IMR-90 (cell line): ENCODE results near the gene FTCDNL1. TPM values are rescaled to one million over a fixed set of nuclear protein-coding genes. Genes with fewer than 3 reads are reported as not detected.

ENCODE experiments used
- ATAC-seq: fragments of 200-7000 bp; cut with Tn5 transposase; 2 replicates; pipeline ENCODE4 v1.9.1; 2020; ENCODE audit warnings: low read depth, mild to moderate bottlenecking, moderate library complexity
- BruUV-seq: library from RNA; stranded (reverse); fragments of 400-500 nt; replicated peaks from 2 replicates; lab custom pipeline; 2021; lab: Mats Ljungman, UMichigan
- CTCF ChIA-PET: fragments of 300-600 bp; formaldehyde crosslinking; extraction: SDS; loops from one replicate; lab custom pipeline; 2021; ENCODE audit warnings: antibody characterized with exemption; lab: Yijun Ruan, JAX
- POLR2A ChIA-PET: fragments of 300-600 bp; sonication (Branson Sonifier 250); formaldehyde crosslinking; loops from one replicate; lab custom pipeline; 2022; ENCODE audit warnings: antibody characterized with exemption; ENCODE audit not compliant: unreplicated experiment; lab: Charles Lee
- DNase-seq: peaks from one replicate; pipeline ENCODE4 v3.0.0; 2013
- H2AFZ ChIP-seq: replicated peaks from 2 replicates; pipeline ENCODE3; 2013; ENCODE audit warnings: low read length, mild to moderate bottlenecking; ENCODE audit not compliant: poor library complexity
- H2AK5ac ChIP-seq: 2 replicates; pipeline ENCODE4 v1.6.1; 2013; ENCODE audit warnings: low read depth, low read length, inconsistent platforms
- H2AK9ac ChIP-seq: replicated peaks from 2 replicates; pipeline ENCODE3; 2013; ENCODE audit warnings: mild to moderate bottlenecking, low read depth, low read length, moderate library complexity; ENCODE audit not compliant: poor library complexity
- H2BK120ac ChIP-seq: 2 replicates; pipeline ENCODE4 v1.6.1; 2013; ENCODE audit warnings: low read depth, low read length, inconsistent platforms
- H2BK15ac ChIP-seq: 3 replicates; pipeline ENCODE4 v1.6.1; 2013; ENCODE audit warnings: low read depth, low read length, inconsistent platforms
- H2BK20ac ChIP-seq: 2 replicates; pipeline ENCODE4 v1.6.1; 2013; ENCODE audit warnings: low read depth, mild to moderate bottlenecking, inconsistent platforms, low read length, moderate library complexity
- H2BK5ac ChIP-seq: 2 replicates; pipeline ENCODE4 v1.6.1; 2013; ENCODE audit warnings: mild to moderate bottlenecking, low read depth, low read length, inconsistent platforms; ENCODE audit not compliant: poor library complexity, severe bottlenecking
- H3K14ac ChIP-seq: replicated peaks from 2 replicates; pipeline ENCODE4 v1.6.1; 2013; ENCODE audit warnings: low read depth, low read length, inconsistent platforms
- H3K18ac ChIP-seq: 2 replicates; pipeline ENCODE4 v1.6.1; 2013; ENCODE audit warnings: low read depth, low read length, control low read depth
- H3K23ac ChIP-seq: 2 replicates; pipeline ENCODE4 v1.6.1; 2013; ENCODE audit warnings: low read depth, low read length, inconsistent platforms
- H3K27ac ChIP-seq: 2 replicates; pipeline ENCODE4 v1.5.1; 2013; ENCODE audit warnings: mild to moderate bottlenecking, control low read depth, low read length; ENCODE audit not compliant: insufficient read depth
- H3K27me3 ChIP-seq: 2 replicates; pipeline ENCODE4 v1.6.1; 2013; ENCODE audit warnings: low read length; ENCODE audit not compliant: control insufficient read depth, insufficient read depth
- H3K36me3 ChIP-seq: 2 replicates; pipeline ENCODE4 v1.6.1; 2013; ENCODE audit warnings: low read length, mixed read lengths; ENCODE audit not compliant: control insufficient read depth, insufficient read depth
- H3K4ac ChIP-seq: 2 replicates; pipeline ENCODE4 v1.6.1; 2013; ENCODE audit warnings: low read depth, low read length, inconsistent platforms
- H3K4me1 ChIP-seq: 2 replicates; pipeline ENCODE4 v1.6.1; 2013; ENCODE audit warnings: low read length, mixed read lengths; ENCODE audit not compliant: control insufficient read depth, insufficient read depth
- H3K4me2 ChIP-seq: 2 replicates; pipeline ENCODE4 v1.6.1; 2013; ENCODE audit warnings: low read depth, mild to moderate bottlenecking, control low read depth, low read length, moderate library complexity
- H3K4me3 ChIP-seq: 2 replicates; pipeline ENCODE4 v1.5.1; 2013; ENCODE audit warnings: low read depth, mild to moderate bottlenecking, control low read depth, low read length, moderate library complexity; ENCODE audit not compliant: insufficient read depth
- H3K56ac ChIP-seq: 2 replicates; pipeline ENCODE4 v1.6.1; 2013; ENCODE audit warnings: low read length, inconsistent platforms; ENCODE audit not compliant: insufficient read depth; ENCODE audit errors: extremely low read depth
- H3K79me1 ChIP-seq, 2 experiments: 2 replicates each; pipeline ENCODE4 v1.6.1; 2013; ENCODE audit warnings: low read length in 2 of 2, inconsistent platforms in 1 of 2, low read depth in 1 of 2
- H3K9ac ChIP-seq: 2 replicates; pipeline ENCODE4 v1.6.1; 2013; ENCODE audit warnings: low read depth, low read length, control low read depth
- H3K9me1 ChIP-seq: 2 replicates; pipeline ENCODE4 v1.6.1; 2013; ENCODE audit warnings: low read length, inconsistent platforms; ENCODE audit not compliant: insufficient read depth
- H3K9me3 ChIP-seq: 2 replicates; pipeline ENCODE4 v1.6.1; 2013; ENCODE audit warnings: low read length; ENCODE audit not compliant: control insufficient read depth, insufficient read depth
- H4K20me1 ChIP-seq: 2 replicates; pipeline ENCODE4 v1.6.1; 2013; ENCODE audit warnings: low read length, inconsistent platforms; ENCODE audit not compliant: insufficient read depth
- H4K5ac ChIP-seq: 2 replicates; pipeline ENCODE4 v1.6.1; 2013; ENCODE audit warnings: mild to moderate bottlenecking, low read depth, low read length, control low read depth
- H4K8ac ChIP-seq, 2 experiments: 2 replicates each; pipeline ENCODE4 v1.6.1; 2013; ENCODE audit warnings: low read depth in 2 of 2, low read length in 2 of 2, control low read depth in 1 of 2, inconsistent platforms in 1 of 2
- H4K91ac ChIP-seq: 2 replicates; pipeline ENCODE4 v1.6.1; 2013; ENCODE audit warnings: low read depth, low read length, inconsistent platforms; ENCODE audit not compliant: insufficient read depth
- CHD1 ChIP-seq: IDR thresholded peaks from 2 replicates; pipeline ENCODE4 v1.6.1; 2012; ENCODE audit warnings: low read depth, low read length, improper control_type of control experiment
- CTCF ChIP-seq: conservative IDR thresholded peaks from 2 replicates; pipeline ENCODE4 v1.5.1; 2012; ENCODE audit warnings: mild to moderate bottlenecking, low read depth, low read length, improper control_type of control experiment
- MAFK ChIP-seq: IDR thresholded peaks from 2 replicates; pipeline ENCODE4 v1.6.1; 2012; ENCODE audit warnings: low read depth, low read length, improper control_type of control experiment
- MAZ ChIP-seq: IDR thresholded peaks from 2 replicates; pipeline ENCODE4 v1.6.1; 2012; ENCODE audit warnings: low read depth, mild to moderate bottlenecking, low read length, improper control_type of control experiment, moderate library complexity, borderline replicate concordance
- USF2 ChIP-seq: fragments of 150-350 bp; IDR thresholded peaks from 2 replicates; pipeline ENCODE4 v1.6.1; 2017; ENCODE audit warnings: mild to moderate bottlenecking, antibody characterized with exemption, low read length, low read depth
- WGBS, 2 experiments: methylation state at CpG; one replicate each; pipeline versions ENCODE4 v1.1.5 to v1.1.7; 2013; ENCODE audit warnings: missing lambda C conversion rate in 2 of 2; ENCODE audit not compliant: insufficient read length in 1 of 2; ENCODE audit errors: extremely low coverage in 2 of 2; 5-methylcytosine and 5-hydroxymethylcytosine counted together
- dilution Hi-C: fragments of 300-500 bp; cut with HindIII; formaldehyde crosslinking; loops from one replicate; pipeline ENCODE4 v1.14.3; 2018; ENCODE audit warnings: low sequenced_read_pairs; ENCODE audit not compliant: unreplicated experiment
- in situ Hi-C: fragments of 300-500 bp; cut with MboI; formaldehyde crosslinking; loops from 3 replicates; pipeline ENCODE4 v1.14.3; 2019; ENCODE audit warnings: low sequenced_read_pairs, inconsistent platforms, mixed read lengths
- intact Hi-C: fragments of 100-400 bp; cut with micrococcal nuclease; formaldehyde crosslinking; loops from 2 replicates; pipeline ENCODE4 v1.10.0; 2022
- polyA plus RNA-seq, 3 experiments: library from polyadenylated mRNA; depleted of rRNA; stranded (reverse); fragments of >200 nt; gene quantifications; 2 replicates each; pipeline ENCODE4 v1.2.3, GENCODE V29; 2012; ENCODE audit warnings: low replicate concordance in 1 of 3
- total RNA-seq: library from RNA; depleted of rRNA; stranded (reverse); fragments of >200 nt; gene quantifications from 2 replicates; pipeline ENCODE4 v1.2.3, GENCODE V29; 2012

Gene FTCDNL1
- total and polyA plus RNA-seq, 2 of the 4 experiments (the other 2 are of a cell fraction), result 0.18 to 0.21 TPM

GRCh38 chr2:199765646-199766045 lies 85.3 kb downstream of the FTCDNL1 start:
- Histone ChIP-seq H2BK5ac (no peak overlapping the region), H4K20me1 (no peaks in the 10 kb centered on the region), H4K8ac (no peak overlapping the region), H2AK5ac (no peak overlapping the region), H3K18ac (no peak overlapping the region), H3K27me3 (peaks cover 3% of the 10 kb centered on the region; the same call in 1 of the 2 replicates), H3K4me3 (no peak overlapping the region), H3K27ac (no peak overlapping the region), H3K4ac (no peak overlapping the region), H3K4me1 (no peaks in the 10 kb centered on the region), H2AK9ac (no peak overlapping the region), H2BK120ac (no peak overlapping the region), H3K79me1 (no peaks in the 10 kb centered on the region), H4K5ac (no peak overlapping the region), H3K9ac (no peak overlapping the region), H3K56ac (no peak overlapping the region), H3K9me1 (0 out of 2 replicates have a peak, but pooled peaks cover 5% of the 10 kb centered on the region), H3K23ac (no peak overlapping the region), H2BK15ac (no peak overlapping the region), H4K91ac (no peak overlapping the region), H3K9me3 (no peaks in the 10 kb centered on the region), H3K36me3 (no peaks in the 10 kb centered on the region), H3K4me2 (no peak overlapping the region), H2AFZ (no peak overlapping the region), H2BK20ac (no peak overlapping the region), H3K14ac (no peak overlapping the region)
- no peak for TF ChIP-seq USF2
- TF ChIP-seq CTCF, result no peak
- no peak for TF ChIP-seq CHD1
- no peak for TF ChIP-seq MAZ
- TF ChIP-seq MAFK, result no peak
- in situ Hi-C loops, result no loop called here
- ChIA-PET CTCF (no interaction called here), POLR2A (no interaction called here)
- intact Hi-C loops, result no loop called here
- dilution Hi-C loops, result no loop called here
- ATAC-seq, result no peak
- DNase-seq, result no peak
- WGBS, 2 experiments, result no CpG with 5 or more reads among the region's 5 CpGs
- no TSS peak for BruUV-seq
